Parathyroid adenoma (tissue), 2 donors: ENCODE data around the gene GPC6.
A peak's percentile ranks its signal among the peaks of the same experiment; 100 is the strongest.

Experiments
- H2AFZ ChIP-seq: fragments of 300-600 bp; sonication (generic); one replicate; pipeline ENCODE4 v1.7.0; 2017; ENCODE audit warnings: antibody characterized with exemption, mild to moderate bottlenecking
- H3K27ac ChIP-seq: fragments of 300-600 bp; sonication (generic); one replicate; pipeline ENCODE4 v1.7.0; 2017
- H3K27me3 ChIP-seq: fragments of 300-600 bp; sonication (generic); one replicate; pipeline ENCODE4 v1.7.0; 2017; ENCODE audit warnings: low read length; ENCODE audit not compliant: control insufficient read depth, insufficient read depth
- H3K36me3 ChIP-seq: fragments of 300-600 bp; sonication (generic); one replicate; pipeline ENCODE4 v1.7.0; 2017; ENCODE audit warnings: low read length; ENCODE audit not compliant: control insufficient read depth, insufficient read depth
- H3K4me1 ChIP-seq: fragments of 300-600 bp; sonication (generic); one replicate; pipeline ENCODE4 v1.7.0; 2017; ENCODE audit warnings: control low read depth
- H3K4me2 ChIP-seq: fragments of 300-600 bp; sonication (generic); one replicate; pipeline ENCODE4 v1.7.0; 2017; ENCODE audit warnings: low read length
- H3K4me3 ChIP-seq: fragments of 300-600 bp; sonication (generic); one replicate; pipeline ENCODE4 v1.7.0; 2017; ENCODE audit warnings: low read depth, low read length
- H3K79me2 ChIP-seq: fragments of 300-600 bp; sonication (generic); one replicate; pipeline ENCODE4 v1.7.0; 2017; ENCODE audit warnings: control low read depth
- H3K9ac ChIP-seq: fragments of 300-600 bp; sonication (generic); one replicate; pipeline ENCODE4 v1.7.0; 2017; ENCODE audit warnings: mild to moderate bottlenecking
- H3K9me3 ChIP-seq: fragments of 300-600 bp; sonication (generic); one replicate; pipeline ENCODE4 v1.7.0; 2017; ENCODE audit warnings: low read length; ENCODE audit not compliant: control insufficient read depth
- CTCF ChIP-seq: fragments of 300-600 bp; sonication (generic); IDR thresholded peaks from one replicate; pipeline ENCODE4 v1.7.0; 2017; ENCODE audit warnings: antibody characterized with exemption, mild to moderate bottlenecking
- donor health status: primary hyperparathyroidism.

Gene GPC6

GRCh38 chr13:93224535-93224934 is 2.1 kb upstream of the GPC6 start:
- Histone ChIP-seq H3K27me3 (no peaks in the 10 kb centered on the region), H3K4me3 (no peak overlapping the region), H3K79me2 (no peaks in the 10 kb centered on the region), H3K9me3 (no peaks in the 10 kb centered on the region), H3K4me2 (no peak overlapping the region), H2AFZ (no peak overlapping the region), H3K27ac (no peak overlapping the region), H3K4me1 (no peaks in the 10 kb centered on the region), H3K36me3 (no peaks in the 10 kb centered on the region), H3K9ac (no peak overlapping the region)
- TF ChIP-seq CTCF = no peak

- H3K9me3 ChIP-seq = no peaks in the 10 kb centered on the region
- no peaks in the 10 kb centered on the region for H3K79me2 ChIP-seq
- H3K9ac ChIP-seq = no peak overlapping the region
- no peak overlapping the region for H3K4me3 ChIP-seq
- H3K27me3 ChIP-seq = no peaks in the 10 kb centered on the region
- H3K4me2 ChIP-seq = no peak overlapping the region
- TF ChIP-seq CTCF = no peak
- no peaks in the 10 kb centered on the region for H3K36me3 ChIP-seq
- no peaks in the 10 kb centered on the region for H3K4me1 ChIP-seq
- H3K27ac ChIP-seq = no peak overlapping the region
- no peak overlapping the region for H2AFZ ChIP-seq
Observed at GRCh38 chr13:93225610-93226009, 997 bp upstream of the GPC6 start.

- H3K9ac ChIP-seq = no peak overlapping the region
- H3K27ac ChIP-seq = no peak overlapping the region
- H3K36me3 ChIP-seq = no peaks in the 10 kb centered on the region
- peak overlapping the region; percentile 69 for H3K4me3 ChIP-seq
- TF ChIP-seq CTCF = no peak
- no peaks in the 10 kb centered on the region for H3K4me1 ChIP-seq
- H3K9me3 ChIP-seq = no peaks in the 10 kb centered on the region
- peak overlapping the region; percentile 74 for H2AFZ ChIP-seq
- H3K27me3 ChIP-seq = no peaks in the 10 kb centered on the region
- no peaks in the 10 kb centered on the region for H3K79me2 ChIP-seq
- peak overlapping the region; percentile 94 for H3K4me2 ChIP-seq
Observed at GRCh38 chr13:93226065-93226622, 463 bp upstream of the GPC6 start.

- TF ChIP-seq CTCF = no peak
- Histone ChIP-seq H2AFZ (peak overlapping the region; percentile 74), H3K9ac (no peak overlapping the region)
Observed at GRCh38 chr13:93227280-93227877, 772 bp downstream of the GPC6 start.

More at GRCh38 chr13:93227280-93227877, 772 bp downstream of the GPC6 start:
- no peaks in the 10 kb centered on the region for H3K79me2 ChIP-seq
- H3K27me3 ChIP-seq = no peaks in the 10 kb centered on the region
- no peaks in the 10 kb centered on the region for H3K9me3 ChIP-seq
- H3K4me1 ChIP-seq = no peaks in the 10 kb centered on the region
- H3K36me3 ChIP-seq = no peaks in the 10 kb centered on the region
- peak overlapping the region; percentile 94 for H3K4me2 ChIP-seq
- H3K27ac ChIP-seq = no peak overlapping the region
- H3K4me3 ChIP-seq = peak overlapping the region; percentile 69
